Activated CD4-positive, alpha-beta T cell treated with anti-CD3 and anti-CD28 coated beads for 36 hours (primary cell): ENCODE measurements around the gene FBXL12. TPM values are rescaled to one million over a fixed set of nuclear protein-coding genes. Genes with fewer than 3 reads are reported as not detected.
A peak's percentile ranks its signal among the peaks of the same experiment; 100 is the strongest.
"Not testable (repeated sequence)": the region's sequence is repeated elsewhere in the genome, so short reads cannot be mapped to it uniquely, and the experiment has no call there.

ENCODE experiments used
- ATAC-seq: fragments of 200-7000 bp; cut with Tn5 transposase; one replicate; pipeline ENCODE4 v1.10.0; 2021; ENCODE audit warnings: mild to moderate bottlenecking, moderate library complexity
- CTCF ChIA-PET: fragments of 350-600 bp; sonication (Branson Sonifier 250); formaldehyde crosslinking; loops from one replicate; lab custom pipeline; 2021; ENCODE audit warnings: antibody characterized with exemption; lab: Charles Lee
- POLR2A ChIA-PET: fragments of 350-600 bp; sonication (Branson Sonifier 250); formaldehyde crosslinking; loops from one replicate; lab custom pipeline; 2021; ENCODE audit warnings: antibody characterized with exemption, inconsistent platforms; lab: Charles Lee
- DNase-seq: peaks from one replicate; pipeline ENCODE4 v3.0.0-alpha.2; 2020
- H3K27ac Mint-ChIP-seq: one replicate; pipeline ENCODE4 v1.8.0; 2021; ENCODE audit warnings: mixed read lengths
- H3K27me3 Mint-ChIP-seq: one replicate; pipeline ENCODE4 v1.8.0; 2021; ENCODE audit warnings: mixed read lengths
- H3K36me3 Mint-ChIP-seq: one replicate; pipeline ENCODE4 v1.8.0; 2021; ENCODE audit warnings: low read depth, mixed read lengths
- H3K4me1 Mint-ChIP-seq: one replicate; pipeline ENCODE4 v1.8.0; 2021; ENCODE audit warnings: mixed read lengths
- H3K4me3 Mint-ChIP-seq: one replicate; pipeline ENCODE4 v1.8.0; 2021; ENCODE audit warnings: mild to moderate bottlenecking, moderate library complexity, mixed read lengths
- H3K9me3 Mint-ChIP-seq: one replicate; pipeline ENCODE4 v1.8.0; 2021; ENCODE audit warnings: low read depth, mixed read lengths
- intact Hi-C, 2 experiments: fragments of 100-400 bp; cut with DNase I in 1 of 2; cut with micrococcal nuclease in 1 of 2; formaldehyde crosslinking; loops; one replicate each; pipeline versions ENCODE4 v1.14.2 to v1.15.1; 2022 to 2024; cut with DNase I, micrococcal nuclease
- total RNA-seq, 2 experiments: library from RNA; stranded (reverse); gene quantifications; one replicate each; pipeline ENCODE4 v1.2.3, GENCODE V29; 2021

The FBXL12 gene
- total RNA-seq, 2 experiments from 2014 or later: 19.9 to 22.5 TPM

DNA sequence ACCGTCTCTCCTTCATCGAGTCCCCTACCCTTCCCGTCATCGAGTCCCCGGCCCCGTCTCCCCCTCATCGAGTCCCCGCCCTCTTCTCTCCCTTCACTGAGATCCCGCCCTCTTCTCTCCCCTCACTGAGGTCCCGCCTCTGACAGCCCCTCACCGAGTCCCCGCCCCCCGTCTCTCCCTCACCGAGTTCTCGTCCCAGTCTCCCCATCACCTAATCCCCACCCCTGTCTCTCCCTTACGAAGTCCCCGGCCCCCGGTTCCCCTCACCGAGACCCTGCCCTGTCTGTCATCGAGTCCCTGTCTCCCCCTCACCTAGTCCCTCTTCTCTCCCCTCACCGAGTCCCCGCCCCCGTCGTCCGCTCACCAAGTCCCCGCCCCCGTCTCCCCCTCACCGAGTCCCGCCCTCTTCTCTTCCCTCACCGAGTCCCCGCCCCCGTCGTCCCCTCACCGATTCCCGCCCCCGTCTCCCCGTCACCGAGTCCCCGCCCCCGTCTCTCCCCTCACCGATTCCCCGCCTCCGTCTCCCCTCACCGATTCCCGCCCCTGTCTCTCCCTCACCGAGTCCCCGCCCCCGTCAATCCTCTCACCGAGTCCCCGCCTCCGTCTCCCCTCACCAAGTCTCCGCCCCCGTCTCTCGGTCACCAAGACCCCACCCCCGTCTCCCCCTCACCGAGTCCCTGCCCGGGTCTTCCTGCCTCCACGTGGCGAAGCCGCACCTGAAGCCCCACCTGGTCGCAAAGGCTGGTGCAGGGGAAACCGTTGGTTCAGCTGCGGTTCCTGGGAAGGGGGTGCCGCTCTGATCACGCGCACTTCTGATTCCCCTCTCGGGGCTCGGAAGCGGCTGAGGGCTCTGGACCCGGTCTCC lies 26.4 kb downstream of the FBXL12 start:
- Mint-ChIP-seq H3K9me3 (peaks cover 3% of the 10 kb centered on the region), H3K27me3 (no peaks in the 10 kb centered on the region), H3K4me1 (peaks cover 19% of the 10 kb centered on the region), H3K36me3 (no peaks in the 10 kb centered on the region), H3K4me3 (peak overlapping the region; percentile 76), H3K27ac (peak overlapping the region; percentile 88)
- CTCF ChIA-PET: interaction anchor here (1.2 kb wide), 1 partner anchor 167 kb away, joined by 7 read pairs; no protein-coding TSS in a partner anchor
- intact Hi-C loops: loop anchor here (1.0 to 10.0 kb wide), 14 partner anchors 7 to 960 kb away; partner anchors contain the start of genes FBXL12 (in 2 of the 2), PIN1 (in 2 of the 2), ZNF846 (in 2 of the 2) and MBD3L1 (in 1 of the 2)
- POLR2A ChIA-PET: no interaction called here
- peak; percentile 72 for ATAC-seq
- peak; percentile 96 for DNase-seq

GRCh38 chr19:9791552-9792205 lies 27.2 kb downstream of the FBXL12 start:
- Mint-ChIP-seq H3K9me3 (peaks cover 3% of the 10 kb centered on the region), H3K4me1 (peaks cover 19% of the 10 kb centered on the region), H3K27me3 (no peaks in the 10 kb centered on the region), H3K36me3 (no peaks in the 10 kb centered on the region), H3K4me3 (peak overlapping the region; percentile 76), H3K27ac (peak overlapping the region; percentile 88)
- DNase-seq: peak; percentile 98
- ChIA-PET CTCF (no interaction called here), POLR2A (no interaction called here)
- ATAC-seq: peak; percentile 72
- intact Hi-C loops: loop anchor here (1.0 to 10.0 kb wide), 14 partner anchors 23 to 959 kb away; partner anchors contain the start of genes FBXL12 (in 2 of the 2), PIN1 (in 2 of the 2), ZNF562 (in 2 of the 2) and ZNF846 (in 2 of the 2)

DNA sequence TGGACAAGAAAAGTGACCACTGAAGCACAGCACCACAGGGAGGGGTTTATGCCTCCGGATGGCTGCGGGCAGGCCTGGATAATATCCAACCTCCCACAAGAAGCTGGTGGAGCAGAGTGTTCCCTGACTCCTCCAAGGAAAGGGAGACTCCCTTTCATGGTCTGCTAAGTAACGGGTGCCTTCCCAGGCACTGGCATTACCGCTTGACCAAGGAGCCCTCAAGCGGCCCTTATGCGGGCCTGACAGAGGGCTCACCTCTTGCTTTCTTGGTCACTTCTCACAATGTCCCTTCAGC lies 27.9 kb downstream of the FBXL12 start:
- intact Hi-C loops: loop anchor here (2.0 to 10.0 kb wide), 3 partner anchors 116 to 476 kb away; partner anchors contain the start of genes ZNF426 (in 1 of the 2) and ZNF562 (in 1 of the 2)
- DNase-seq, H3K36me3 Mint-ChIP-seq, ATAC-seq, H3K27me3 Mint-ChIP-seq, H3K9me3 Mint-ChIP-seq, POLR2A ChIA-PET, H3K27ac Mint-ChIP-seq: not testable (repeated sequence)
- Mint-ChIP-seq H3K4me1 (peaks cover 19% of the 10 kb centered on the region), H3K4me3 (peak overlapping the region; percentile 76)
- CTCF ChIA-PET: interaction anchor here (0.6 to 1.4 kb wide), 3 partner anchors 17 to 163 kb away, joined by 3 to 4 read pairs (median 3); partner anchors contain the start of gene ZNF846

GRCh38 chr19:9789579-9789978 lies 29.3 kb downstream of the FBXL12 start:
- H3K9me3 Mint-ChIP-seq, H3K36me3 Mint-ChIP-seq, H3K4me3 Mint-ChIP-seq, DNase-seq, H3K27ac Mint-ChIP-seq, intact Hi-C loops, POLR2A ChIA-PET, H3K27me3 Mint-ChIP-seq, ATAC-seq: not testable (repeated sequence)
- H3K4me1 Mint-ChIP-seq: peaks cover 23% of the 10 kb centered on the region
- CTCF ChIA-PET: interaction anchor here (1.4 kb wide), 1 partner anchor 161 kb away, joined by 4 read pairs; no protein-coding TSS in a partner anchor

- DNase-seq (no peak), ATAC-seq (no peak)
- Mint-ChIP-seq H3K27me3 (no peaks in the 10 kb centered on the region), H3K27ac (no peak overlapping the region), H3K36me3 (no peaks in the 10 kb centered on the region), H3K9me3 (peaks cover 3% of the 10 kb centered on the region), H3K4me1 (peaks cover 28% of the 10 kb centered on the region), H3K4me3 (no peak overlapping the region)
- POLR2A ChIA-PET: no interaction called here
- CTCF ChIA-PET: no interaction called here
- intact Hi-C loops: no loop called here
Measured at GRCh38 chr19:9789066-9789465, 29.8 kb downstream of the FBXL12 start.

DNA sequence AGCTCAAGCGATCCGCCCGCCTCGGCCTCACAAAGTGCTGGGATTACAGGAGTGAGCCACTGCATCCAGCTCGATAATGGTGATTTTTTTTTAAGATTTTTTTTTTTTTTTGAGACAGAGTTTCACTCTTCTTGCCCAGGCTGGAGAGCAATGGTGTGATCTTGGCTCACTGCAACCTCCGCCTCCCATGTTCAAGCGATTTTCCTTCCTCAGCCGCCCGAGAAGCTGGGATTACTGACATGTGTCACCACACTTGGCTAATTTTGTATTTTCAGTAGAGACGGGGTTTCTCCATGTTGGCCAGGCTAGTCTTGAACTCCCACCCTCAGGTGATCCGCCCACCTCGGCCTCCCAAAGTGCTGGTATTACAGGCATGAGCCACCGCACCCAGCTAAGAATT lies 30.3 kb downstream of the FBXL12 start:
- CTCF ChIA-PET: not testable (repeated sequence)
- peaks cover 29% of the 10 kb centered on the region for H3K4me1 Mint-ChIP-seq

GRCh38 chr19:9786819-9787218 lies 32.1 kb downstream of the FBXL12 start:
- DNase-seq (no peak), ATAC-seq (no peak)
- CTCF ChIA-PET: no interaction called here
- intact Hi-C loops: no loop called here
- peak overlapping the region; percentile 84 for H3K4me3 Mint-ChIP-seq
- POLR2A ChIA-PET: no interaction called here
- no peak overlapping the region for H3K27ac Mint-ChIP-seq
- H3K9me3 Mint-ChIP-seq: no peaks in the 10 kb centered on the region
- H3K27me3 Mint-ChIP-seq: no peaks in the 10 kb centered on the region
- no peaks in the 10 kb centered on the region for H3K36me3 Mint-ChIP-seq
- peaks cover 28% of the 10 kb centered on the region for H3K4me1 Mint-ChIP-seq

More for the DNA sequence above, 30.3 kb downstream of the FBXL12 start:
- DNase-seq, intact Hi-C loops, H3K4me3 Mint-ChIP-seq, H3K27ac Mint-ChIP-seq, H3K36me3 Mint-ChIP-seq, ATAC-seq, H3K27me3 Mint-ChIP-seq, H3K9me3 Mint-ChIP-seq: not testable (repeated sequence)
- POLR2A ChIA-PET: interaction anchor here (0.6 kb wide), 1 partner anchor 324 kb away, joined by 3 read pairs; no protein-coding TSS in a partner anchor

- H3K4me1 Mint-ChIP-seq: peaks cover 26% of the 10 kb centered on the region
- peak overlapping the region; percentile 84 for H3K4me3 Mint-ChIP-seq
- POLR2A ChIA-PET: no interaction called here
- H3K27ac Mint-ChIP-seq: peak overlapping the region; percentile 72
- H3K9me3 Mint-ChIP-seq: no peaks in the 10 kb centered on the region
- CTCF ChIA-PET: no interaction called here
- H3K36me3 Mint-ChIP-seq: no peaks in the 10 kb centered on the region
- DNase-seq (no peak), ATAC-seq (no peak)
- intact Hi-C loops: no loop called here
- H3K27me3 Mint-ChIP-seq: no peaks in the 10 kb centered on the region
Measured at GRCh38 chr19:9786342-9786741, 32.5 kb downstream of the FBXL12 start.

- H3K27me3 Mint-ChIP-seq: no peaks in the 10 kb centered on the region
- H3K4me3 Mint-ChIP-seq: peak overlapping the region; percentile 84
- H3K36me3 Mint-ChIP-seq: no peaks in the 10 kb centered on the region
- DNase-seq (peak; percentile 100), ATAC-seq (peak; percentile 89)
- ChIA-PET CTCF (no interaction called here), POLR2A (no interaction called here)
- H3K27ac Mint-ChIP-seq: peak overlapping the region; percentile 98
- intact Hi-C loops: loop anchor here (1.0 to 2.0 kb wide), 11 partner anchors 8 to 1193 kb away; partner anchors contain the start of genes FBXL12 (in 2 of the 2), PIN1 (in 2 of the 2), ZNF846 (in 2 of the 2) and MBD3L1 (in 1 of the 2)
- H3K4me1 Mint-ChIP-seq: peaks cover 26% of the 10 kb centered on the region
- no peaks in the 10 kb centered on the region for H3K9me3 Mint-ChIP-seq
Measured at GRCh38 chr19:9785367-9786331, 33.2 kb downstream of the FBXL12 start.

DNA sequence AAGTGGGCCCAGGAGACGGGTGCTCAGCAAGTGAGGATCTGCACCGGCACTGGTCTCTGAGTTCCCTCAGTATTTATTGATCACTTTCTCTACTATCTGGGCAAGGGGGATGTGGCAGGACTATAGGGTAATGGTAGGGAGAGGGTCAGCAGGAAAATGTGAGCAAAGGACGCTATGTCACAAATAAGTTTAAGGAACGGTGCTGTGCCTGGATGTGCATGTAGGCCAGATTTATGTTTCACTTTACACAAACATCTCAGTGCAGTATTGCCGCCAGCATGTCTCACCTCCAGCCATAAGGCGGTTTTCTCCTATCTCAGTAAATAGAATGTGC lies 34.7 kb downstream of the FBXL12 start:
- ATAC-seq, DNase-seq, CTCF ChIA-PET, H3K36me3 Mint-ChIP-seq, H3K27me3 Mint-ChIP-seq, POLR2A ChIA-PET, H3K9me3 Mint-ChIP-seq: not testable (repeated sequence)
- H3K27ac Mint-ChIP-seq: peak overlapping the region; percentile 98
- peak overlapping the region; percentile 84 for H3K4me3 Mint-ChIP-seq
- intact Hi-C loops: loop anchor here (2.0 kb wide), 3 partner anchors 43 to 1191 kb away; partner anchors contain the start of genes PIN1 (in 1 of the 2) and UBL5 (in 1 of the 2)
- peaks cover 22% of the 10 kb centered on the region for H3K4me1 Mint-ChIP-seq
